HG02642 (cell line): ENCODE measurements around the gene HDAC1.

Experiments used
- ATAC-seq: cut with Tn5 transposase; IDR thresholded peaks from one replicate; pipeline ENCODE4 v1.9.1; 2021; ENCODE audit warnings: mild to moderate bottlenecking; ENCODE audit not compliant: unreplicated experiment, poor library complexity

The HDAC1 gene

DNA sequence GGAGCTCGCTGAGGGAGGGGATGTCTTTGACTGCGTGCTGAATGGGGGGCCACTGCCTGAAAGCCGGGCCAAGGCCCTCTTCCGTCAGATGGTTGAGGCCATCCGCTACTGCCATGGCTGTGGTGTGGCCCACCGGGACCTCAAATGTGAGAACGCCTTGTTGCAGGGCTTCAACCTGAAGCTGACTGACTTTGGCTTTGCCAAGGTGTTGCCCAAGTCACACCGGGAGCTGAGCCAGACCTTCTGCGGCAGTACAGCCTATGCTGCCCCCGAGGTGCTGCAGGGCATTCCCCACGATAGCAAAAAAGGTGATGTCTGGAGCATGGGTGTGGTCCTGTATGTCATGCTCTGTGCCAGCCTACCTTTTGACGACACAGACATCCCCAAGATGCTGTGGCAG, 71.8 kb downstream of the HDAC1 start:
- no peak for ATAC-seq

DNA sequence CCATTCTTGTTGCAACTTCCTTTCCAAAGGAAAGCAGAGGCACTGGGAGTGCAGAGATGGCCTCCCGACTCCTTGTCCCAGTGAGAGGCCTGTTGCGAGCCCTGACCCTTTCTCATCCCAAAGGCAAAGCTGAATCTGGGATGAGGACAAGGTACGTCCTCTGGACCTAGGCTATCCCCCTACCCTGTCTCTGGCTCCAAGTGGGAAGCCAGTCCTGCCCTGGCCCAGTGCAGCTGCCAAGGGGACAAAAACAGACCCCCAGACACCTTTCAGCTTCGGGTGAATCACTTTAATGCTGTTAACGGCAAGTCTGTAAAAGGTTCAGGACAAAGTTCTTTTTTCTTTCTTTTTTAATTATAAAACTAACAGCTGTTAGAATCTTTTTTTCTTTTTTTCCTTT, 73.0 kb downstream of the HDAC1 start:
- no peak for ATAC-seq

DNA sequence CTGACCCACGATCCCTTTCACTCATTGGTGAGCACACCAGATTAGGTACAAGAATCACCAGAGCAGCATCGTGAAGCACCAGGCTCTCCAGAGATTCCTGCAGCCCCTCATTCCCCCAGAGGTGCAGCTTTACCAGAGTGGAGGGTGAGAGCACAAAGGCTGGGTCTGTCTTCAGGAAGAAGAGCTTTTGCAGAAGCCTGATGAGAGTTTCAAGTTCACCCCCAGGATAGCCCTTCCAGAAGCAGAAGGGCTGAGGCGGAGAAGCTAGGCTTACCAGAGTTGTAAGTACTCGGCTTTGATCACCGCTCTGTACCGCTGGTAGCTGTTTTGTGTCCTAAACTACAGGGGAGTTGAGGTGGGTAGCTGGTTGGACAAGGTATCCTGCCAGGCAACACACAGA, 73.6 kb downstream of the HDAC1 start:
- ATAC-seq: no peak

DNA sequence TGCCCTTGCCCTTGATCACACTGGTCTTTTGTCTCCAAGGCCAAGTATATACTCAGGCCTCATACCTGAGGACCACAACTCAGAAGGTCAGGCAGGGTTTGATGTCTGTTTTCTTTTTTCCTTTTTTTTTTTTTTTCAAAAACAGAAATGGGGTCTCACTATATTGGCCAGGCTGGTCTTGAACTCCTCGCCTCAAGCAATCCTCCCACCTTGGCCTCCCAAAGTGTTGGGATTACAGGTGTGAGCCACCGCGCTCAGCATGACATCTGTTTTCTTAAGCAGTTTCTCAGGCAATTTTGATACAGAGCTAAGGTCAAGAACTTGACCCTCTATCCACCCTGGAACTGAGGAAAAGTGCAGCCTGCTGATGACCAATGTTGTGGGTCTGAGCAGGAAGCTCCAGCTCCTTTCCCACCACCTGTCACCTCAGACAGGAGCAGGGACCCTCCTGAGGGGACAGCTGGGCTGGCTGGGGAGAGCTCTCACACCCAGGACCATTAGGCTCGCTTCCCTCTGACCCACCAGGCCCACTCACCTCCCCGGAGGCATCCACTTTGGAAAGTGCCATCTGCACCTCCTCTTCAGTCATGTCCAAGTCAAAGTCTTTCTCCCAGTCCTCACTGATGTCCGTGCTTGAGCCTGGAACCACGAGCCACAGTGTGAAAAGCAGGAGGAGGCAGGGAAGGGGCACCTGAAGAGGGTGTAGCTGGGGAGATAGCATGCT, 76.2 kb downstream of the HDAC1 start:
- ATAC-seq: no peak

DNA sequence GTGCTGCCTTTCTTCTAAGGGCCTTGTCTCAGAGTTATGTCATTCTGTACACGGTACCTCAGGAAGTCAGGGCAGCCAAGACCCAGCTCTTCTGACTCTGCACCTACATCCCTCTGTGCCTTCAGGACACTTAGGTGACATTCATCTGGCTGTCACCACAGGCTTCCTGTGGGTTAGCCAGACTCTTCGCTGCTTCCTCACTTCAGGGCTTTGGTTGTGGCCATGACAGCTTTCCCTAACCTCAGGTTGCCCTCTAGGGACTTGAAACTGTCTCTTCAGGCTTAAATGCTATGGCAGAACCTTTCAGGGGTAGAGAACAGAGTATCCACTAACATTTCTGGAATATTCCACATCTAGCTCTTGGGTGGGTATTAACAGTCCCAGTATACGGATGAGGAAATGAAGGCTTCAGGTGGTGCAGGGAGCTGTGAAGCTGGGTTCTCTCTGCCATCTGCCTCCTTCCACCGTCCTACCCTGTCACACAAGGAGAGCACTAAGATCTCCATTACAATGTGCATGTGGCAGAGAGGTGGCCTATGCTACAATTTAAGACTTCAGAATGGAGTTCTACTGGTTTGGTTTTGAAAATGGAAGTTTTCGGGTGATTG, 80.4 kb downstream of the HDAC1 start:
- ATAC-seq: no peak

DNA sequence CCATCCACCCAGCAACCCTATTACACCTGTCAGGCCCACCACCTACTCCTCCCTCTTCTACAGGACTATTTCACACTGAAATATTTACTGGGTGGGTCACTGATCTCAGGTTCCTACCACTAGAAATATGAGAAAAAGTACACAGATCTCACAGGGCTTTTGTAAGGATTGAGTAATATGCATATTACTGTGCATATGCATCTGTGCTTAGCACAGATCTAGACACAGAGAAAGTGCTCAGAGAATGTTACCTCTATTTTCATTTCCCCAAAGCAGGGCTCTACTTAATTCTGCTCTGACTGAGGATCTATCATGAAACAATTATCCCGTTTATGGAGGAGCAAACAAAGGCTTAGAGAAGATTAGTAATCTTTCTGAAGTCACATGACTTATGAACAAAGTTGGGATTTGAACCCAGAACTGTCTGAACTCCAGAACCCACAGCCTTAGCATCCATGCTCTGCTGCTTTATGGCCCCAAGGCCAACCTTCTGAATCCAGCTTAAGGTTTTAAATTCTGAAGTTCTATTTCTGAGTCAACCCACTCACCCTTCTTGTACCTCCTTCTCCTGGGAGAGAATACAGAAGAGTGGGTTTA, 82.2 kb downstream of the HDAC1 start:
- ATAC-seq: no peak

DNA sequence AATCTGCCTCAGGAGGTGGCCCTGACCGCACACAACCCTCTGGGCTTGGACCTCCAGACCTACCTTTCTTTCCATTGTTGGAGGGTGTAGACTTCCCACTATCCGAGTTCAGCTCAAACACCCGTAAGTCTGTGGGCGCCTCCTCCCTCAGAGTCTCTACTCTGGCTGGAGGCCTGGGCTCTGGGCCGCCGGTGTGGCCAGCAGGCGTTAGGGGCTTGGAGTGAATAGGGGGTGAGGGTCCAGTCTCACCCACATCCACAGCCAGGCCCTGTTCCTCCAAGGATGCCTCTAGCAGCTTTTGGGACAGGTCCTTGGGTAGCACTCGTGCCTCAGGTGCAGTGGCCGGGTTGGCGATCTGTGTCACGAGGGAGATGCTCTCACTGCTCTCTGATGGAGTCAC, 84.3 kb downstream of the HDAC1 start:
- no peak for ATAC-seq

DNA sequence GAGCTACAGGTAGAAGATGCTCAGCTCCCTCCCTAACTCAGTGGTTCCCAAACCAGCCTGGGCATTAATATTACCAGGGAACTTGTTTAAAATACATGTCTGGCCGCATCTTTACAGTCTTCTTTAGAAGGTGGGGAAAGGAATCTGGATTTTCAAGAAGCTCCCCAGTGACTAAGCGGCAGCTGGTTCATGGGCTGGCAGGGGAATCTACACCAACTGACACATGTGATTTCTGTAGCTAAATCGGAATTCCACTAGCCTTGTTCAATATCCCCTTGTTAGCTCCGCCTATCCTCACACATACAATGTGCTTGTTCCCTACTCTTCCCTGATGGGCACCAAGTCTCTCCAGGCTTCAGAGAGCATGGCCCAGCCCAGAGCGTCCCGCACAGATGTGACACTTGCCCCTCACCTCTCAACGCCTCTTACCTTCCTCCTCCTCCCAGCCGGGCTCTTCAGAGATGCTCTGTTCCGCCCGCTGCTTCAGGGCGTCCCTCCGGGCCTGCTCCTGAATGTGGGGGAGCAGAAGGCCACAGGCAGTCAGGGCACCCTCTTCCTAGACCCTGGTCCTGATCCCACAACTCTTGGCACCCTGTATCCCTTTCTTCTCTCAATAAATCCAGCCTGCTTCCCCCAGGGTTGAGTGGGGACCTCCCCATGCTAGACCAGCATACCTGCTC, 85.8 kb downstream of the HDAC1 start:
- ATAC-seq: no peak

DNA sequence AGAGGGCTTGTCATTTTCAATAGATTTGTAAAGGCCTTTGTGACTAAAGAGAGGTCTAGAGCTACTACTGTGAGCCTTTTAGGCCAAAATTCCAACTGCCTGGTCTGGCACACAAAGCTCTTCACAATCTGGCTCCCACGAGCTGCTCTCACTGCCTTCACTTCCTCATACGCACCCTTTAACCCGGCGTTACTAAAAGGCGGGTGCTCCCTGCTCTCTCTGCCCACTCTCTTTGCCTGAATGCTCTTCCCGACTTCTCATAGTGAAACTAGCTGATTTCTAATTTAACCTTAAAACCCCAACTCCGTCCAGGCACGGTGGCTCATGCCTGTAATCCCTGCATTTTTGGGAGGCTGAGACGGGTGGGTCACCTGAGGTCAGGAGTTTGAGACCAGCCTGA, 88.2 kb downstream of the HDAC1 start:
- ATAC-seq: no peak
